Stimulated activated CD8-positive, alpha-beta memory T cell treated with anti-CD3 and anti-CD28 coated beads, Interleukin-7, amount 100 ng/mL, for 24 hours (primary cell): ENCODE results near the gene FBXO31.
"Not testable (repeated sequence)": the region's sequence is repeated elsewhere in the genome, so short reads cannot be mapped to it uniquely, and the experiment has no call there.

Experiments
- DNase-seq: peaks from one replicate; pipeline ENCODE4 v3.0.0-alpha.2; 2020; ENCODE audit warnings: low read depth

The FBXO31 gene

DNA sequence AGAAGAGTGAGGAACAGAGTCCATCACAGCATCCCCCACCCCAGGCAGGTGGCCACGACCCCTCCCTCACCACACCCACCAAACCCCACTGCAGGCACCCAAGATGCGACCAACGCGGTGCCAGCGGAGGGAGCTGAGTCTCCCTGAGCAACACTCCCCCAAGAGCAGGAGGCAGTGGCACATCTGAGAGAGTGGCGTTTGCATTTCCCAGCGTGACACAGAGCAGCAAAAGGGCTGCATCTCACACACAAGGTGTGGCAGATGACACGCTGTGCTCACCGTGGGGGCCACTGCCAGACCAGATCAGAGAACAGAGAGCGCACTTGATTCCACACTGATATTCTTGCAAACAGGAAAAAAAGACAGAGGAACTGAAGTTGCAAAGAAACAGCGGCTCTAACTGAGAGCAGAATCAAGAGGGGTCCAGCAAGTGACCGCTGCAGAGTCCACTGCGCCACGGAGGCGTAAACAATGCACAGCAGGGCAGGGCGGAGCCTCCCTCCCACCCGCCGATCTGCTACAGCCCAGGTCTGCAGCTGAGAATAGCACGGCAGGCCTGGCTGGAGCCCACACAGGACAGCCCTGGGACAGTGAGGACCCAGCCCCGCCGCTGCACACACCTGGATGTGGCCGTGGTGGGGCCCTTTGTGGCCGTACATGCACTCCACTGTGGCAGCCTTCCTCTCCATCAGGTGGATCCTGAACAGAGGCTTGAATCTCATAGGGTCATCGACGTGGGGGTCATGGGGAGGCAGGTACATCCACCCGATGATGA is 40.4 kb downstream of the FBXO31 start:
- no peak for DNase-seq

DNA sequence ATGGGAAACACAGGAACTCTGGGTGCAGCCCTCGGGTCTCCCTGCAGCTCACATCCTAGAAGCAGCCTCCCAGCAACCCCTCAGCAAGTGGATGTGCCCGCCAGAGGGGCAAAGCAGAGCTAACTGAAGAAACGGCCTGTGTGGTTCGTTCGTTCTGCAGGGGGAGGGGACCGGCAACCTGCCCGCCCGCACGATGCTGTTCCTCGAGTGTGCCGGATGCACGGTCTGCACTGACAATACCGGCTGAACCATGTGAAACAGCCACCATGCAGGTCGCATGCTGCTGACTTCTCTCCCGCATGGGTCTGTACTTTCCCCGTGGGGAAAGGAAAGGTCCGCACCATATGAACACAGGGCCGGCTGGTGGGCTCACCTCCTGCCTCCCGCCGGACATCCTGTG is 41.1 kb downstream of the FBXO31 start:
- DNase-seq: no peak

DNA sequence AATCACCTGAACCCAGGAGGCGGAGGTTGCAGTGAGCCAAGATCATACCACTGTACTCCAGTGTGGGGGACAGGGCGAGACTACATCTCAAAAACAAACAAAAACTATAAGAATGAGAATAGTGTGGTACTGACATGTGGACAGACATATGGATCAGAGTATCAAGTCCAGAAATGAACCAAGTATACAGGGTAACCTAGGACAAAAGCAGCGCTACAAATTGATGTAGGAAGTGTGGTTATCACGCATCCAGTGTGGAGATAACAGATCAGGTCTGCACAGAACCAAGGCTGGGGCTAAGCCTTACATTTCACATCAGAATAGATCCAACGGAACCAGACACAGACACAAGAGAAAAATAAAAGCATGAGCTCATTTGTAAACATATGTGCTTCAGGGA is 43.4 kb downstream of the FBXO31 start:
- no peak for DNase-seq

DNA sequence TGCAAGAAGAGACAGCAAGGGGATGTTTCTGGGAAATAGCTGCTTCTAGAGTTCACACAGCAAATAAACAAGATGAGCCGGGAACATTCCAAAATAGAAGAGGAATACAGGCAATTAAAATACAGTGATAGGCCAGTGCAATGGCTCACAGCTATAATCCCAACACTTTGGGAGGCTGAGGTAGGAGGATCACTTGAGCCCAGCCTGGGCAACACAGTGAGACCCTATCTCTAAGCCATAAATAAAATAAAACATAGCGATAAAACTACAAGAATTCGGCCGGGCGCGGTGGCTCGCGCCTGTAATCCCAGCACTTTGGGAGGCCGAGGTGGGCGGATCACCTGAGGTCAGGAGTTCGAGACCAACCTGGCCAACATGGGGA is 43.9 kb downstream of the FBXO31 start:
- DNase-seq: not testable (repeated sequence)

DNA sequence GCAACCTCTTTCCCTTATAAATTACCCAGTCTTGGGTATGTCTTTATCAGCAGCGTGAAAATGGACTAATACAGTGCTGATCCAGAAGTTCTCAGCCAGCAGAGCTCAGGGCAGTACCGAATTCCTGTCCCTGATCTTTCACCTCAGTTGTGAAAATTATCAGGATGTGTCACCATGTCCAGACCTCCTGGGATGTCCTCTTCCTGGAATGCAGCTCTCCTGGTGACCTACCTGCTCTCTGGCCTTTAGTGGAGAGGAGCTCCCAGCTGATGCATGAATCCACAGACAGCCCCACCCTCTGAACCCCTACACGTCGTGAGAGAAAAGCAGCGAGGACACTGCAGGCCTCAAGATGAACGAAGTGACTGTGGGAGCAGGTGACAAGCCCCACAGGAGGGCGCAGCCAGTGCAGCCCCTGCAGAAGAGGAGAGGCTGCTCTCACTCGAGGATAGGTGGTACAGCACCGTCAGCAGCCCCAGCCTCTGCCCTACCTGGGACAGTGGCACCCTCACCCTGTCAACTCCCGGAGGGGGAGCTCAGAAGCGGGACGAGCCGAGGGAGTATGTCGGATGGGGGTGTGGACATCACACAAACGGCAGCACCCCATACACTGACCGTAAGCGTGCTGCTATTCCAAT is 44.4 kb downstream of the FBXO31 start:
- DNase-seq: no peak

DNA sequence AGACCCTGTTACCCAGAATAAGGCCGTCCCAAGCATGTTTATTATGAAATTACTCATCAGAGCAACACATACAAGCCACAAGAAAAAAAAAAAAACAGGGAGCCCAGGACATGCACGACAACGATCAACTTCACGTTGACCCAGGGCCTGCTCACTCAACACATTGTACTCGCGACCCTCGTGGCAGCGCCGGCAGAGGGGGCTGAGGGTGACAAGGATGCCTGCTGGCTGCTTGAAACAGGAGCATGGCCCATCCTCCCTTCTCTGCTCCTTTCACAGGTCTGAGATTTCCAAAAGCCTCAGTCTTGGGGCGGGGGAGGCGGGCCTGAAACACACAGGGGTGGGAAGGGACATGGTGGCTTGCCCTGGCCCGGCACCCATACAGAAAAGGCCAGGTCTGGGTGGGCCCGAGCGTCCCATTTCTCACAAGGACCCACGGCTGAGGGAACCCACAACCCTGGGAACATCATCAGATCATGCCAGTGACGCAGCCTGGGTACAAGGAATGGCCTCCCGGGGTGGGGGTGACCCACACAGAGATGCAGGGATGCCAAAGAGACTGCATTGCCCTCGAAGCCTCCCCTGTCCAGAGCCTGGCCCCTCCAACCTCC is 45.3 kb downstream of the FBXO31 start:
- no peak for DNase-seq

DNA sequence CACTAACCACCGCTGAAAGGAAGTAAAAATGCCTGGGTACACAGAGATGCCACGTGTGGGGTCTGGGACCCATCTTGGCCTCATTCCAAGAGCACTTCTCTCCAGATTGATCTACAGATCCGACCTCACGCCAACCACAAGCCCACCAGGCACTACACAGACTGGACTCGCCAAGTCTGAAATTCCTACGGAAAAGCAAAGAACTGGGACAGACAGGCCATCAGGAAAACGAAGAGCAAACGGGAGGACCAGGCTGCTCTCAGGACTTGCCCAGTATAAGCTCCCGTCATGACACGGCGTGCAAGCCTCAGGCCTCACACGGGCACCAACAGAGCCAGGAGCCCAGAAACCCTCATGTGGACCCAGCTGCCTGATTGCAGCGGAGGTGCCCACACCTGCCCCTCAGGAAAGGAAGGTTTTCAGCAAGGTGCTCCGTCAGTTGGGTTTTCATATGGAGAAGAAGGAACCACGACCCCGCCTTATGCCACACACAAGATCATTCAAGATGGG is 46.3 kb downstream of the FBXO31 start:
- DNase-seq: no peak

DNA sequence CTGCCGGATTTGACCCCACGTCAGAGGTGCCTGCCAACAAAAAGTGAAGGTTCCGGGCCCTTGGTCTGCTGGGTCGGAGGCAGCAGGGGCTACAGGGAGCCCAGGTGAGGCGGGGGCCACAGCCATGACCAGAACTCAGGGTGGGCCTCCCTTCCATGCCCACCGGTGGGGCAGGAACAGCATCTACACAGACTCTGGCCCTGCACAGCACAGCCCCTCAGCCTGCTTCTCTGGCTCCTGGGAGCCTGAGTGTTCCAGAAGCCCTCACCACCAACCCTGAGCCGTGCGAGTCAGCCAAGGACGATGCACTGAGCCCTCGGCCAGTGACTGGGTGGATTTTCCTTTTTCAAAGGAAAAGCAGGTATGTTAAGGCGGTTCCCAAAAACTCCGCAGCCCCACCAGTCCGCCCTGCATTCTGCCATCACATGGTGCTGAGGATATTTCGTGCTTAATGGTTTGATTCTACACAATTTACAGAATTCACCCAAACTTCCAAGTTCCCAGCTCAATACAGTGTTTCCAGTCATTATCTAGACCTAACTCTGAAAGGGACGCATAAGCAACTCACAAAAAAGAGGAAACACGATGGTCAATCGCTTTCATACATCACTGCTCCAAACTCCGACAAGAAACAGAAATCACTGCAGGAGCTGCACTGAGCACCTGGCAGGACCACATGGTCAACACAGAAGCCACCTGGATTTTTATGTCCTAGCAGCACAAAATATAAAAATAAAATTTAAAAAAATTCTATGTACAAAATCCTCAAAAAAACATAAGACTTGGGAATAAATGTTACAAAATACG is 46.9 kb downstream of the FBXO31 start:
- DNase-seq: no peak

DNA sequence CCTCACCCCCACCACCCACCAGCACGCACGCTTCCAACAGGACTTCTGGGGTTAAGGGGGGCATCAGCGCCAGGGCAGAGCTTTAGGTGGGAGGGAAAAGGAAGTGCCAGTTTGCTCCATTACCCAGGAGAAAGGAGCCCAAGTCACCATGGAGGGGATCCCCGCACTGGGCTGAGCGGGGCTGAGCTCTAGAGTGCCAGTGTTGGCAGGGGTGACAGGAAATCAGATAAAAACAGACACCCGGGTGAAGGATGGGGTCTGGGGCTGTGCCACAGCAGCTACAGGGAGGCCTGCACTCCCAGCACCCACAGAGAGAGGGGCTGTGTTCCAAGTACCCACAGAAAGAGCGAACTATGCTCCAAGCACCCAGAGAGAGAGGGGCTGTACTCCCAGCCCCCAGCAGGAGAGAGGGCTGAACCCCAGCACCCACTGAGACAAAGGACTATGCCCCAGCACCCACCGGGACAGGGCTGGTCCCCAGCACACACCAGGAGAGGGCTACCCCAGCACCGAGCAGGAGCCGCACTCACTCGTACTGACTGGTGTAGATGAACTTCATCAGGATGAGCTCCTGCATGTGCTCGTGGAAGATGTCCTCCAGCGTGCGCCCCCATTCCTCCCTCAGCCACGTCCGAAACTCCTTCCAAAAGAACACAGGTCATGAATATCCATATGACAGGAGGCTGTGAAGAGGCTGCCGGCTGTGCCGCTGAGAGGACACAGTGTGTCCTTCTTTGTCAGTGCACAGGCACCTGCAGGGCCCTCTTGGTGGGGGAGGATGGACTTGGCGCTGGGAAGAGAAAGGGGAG is 47.7 kb downstream of the FBXO31 start:
- no peak for DNase-seq

DNA sequence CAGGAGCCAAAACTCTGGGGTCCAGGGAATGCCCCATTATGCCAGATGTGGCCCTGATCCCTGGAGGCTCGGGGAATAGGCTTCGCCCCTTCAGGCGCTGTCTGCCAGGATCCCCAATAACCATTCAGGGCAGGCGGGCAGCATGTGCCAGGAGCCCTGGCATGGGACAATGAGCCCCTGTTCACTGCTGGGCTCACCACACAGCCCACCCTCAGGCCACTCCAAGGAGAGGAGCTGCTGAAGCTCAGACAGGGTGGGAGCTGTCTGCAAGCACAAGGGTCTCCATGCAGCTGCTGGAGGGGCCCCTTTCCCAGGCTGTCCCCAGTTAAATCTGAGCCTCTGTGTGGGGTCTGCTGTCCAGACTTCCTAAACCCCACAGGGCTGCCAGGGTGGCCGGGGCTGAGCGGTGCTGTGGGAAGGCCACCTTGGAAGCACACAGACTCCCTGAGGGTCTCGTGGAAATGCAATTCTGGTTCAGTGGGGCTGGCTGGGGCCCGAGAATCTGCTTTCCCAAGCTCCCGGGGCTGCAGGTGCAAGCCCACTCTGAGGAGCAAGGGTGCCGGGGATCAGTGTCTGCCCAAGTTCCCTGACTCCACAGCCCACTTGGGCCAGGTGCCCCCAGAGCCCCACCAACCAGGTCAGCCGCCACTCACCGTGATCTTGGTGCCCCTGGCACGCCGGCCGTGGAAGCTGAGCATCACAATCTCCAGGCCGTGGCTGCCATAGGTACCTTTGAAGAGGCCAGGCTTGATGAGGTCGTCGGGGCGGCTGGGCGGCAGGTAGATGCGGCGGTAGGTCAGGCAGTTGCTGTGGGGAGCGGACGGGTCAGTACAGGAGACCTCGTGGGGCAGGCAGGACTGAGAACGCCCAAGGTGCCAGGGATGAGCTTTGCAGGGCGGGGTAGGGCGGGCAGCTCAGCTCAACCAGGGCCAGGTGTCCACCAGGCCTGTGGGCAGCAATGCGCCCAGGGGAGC is 48.6 kb downstream of the FBXO31 start:
- no peak for DNase-seq

DNA sequence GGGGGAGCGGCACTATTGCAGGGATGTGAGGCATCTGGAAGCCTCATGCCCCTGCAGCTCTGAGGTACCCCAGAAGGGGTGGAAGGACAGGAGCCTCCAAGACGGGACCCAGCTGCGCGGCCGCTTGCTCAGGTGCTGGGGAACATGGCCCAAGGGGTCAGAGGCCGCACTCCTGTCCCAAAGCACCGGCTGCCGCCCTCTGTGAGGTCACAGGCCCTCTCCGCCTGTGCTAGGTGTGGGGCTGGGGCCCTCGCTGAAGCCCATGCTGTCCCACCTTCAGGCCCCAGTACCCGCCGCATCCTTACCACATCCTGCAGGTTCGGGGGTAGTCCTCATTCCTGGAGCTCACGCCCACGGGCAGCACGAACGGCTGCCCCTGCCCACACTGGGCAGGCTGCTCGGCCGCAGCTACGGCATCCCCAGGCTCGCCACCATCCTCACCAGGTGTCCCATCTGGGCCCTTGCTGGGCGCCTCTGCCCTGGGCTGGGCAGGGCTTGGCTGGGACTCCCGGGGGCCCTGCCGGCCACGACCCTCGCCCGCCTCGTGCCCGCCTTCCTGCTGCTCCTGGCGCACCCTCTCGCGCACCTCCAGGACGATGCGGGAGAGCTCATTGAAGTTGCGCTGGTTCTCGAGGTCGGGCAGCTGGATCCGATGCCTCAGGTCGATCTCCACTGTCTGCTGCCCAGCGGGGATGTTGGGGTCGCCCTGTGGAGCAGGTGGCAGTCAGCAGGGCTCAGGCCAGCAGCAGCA is 49.8 kb downstream of the FBXO31 start:
- no peak for DNase-seq

DNA sequence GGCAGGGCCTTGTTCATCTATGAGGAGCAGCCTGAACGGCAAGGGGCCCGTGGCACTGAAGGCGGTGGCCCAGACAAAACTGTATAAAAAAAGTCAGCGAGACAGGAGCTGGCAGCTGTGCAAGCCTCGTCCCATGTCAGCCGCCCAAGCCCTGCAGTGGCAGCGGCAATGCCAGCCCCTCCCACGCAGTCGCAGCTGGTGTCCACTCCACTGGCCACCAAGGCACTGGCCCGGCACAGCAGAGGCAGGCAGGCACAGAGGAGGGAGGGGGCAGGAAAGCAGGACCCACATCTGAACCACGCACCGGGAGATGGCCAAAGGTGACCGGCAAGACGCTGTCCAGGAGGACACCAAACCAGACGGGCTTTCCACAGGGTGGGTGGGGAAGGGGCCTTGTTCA is 50.5 kb downstream of the FBXO31 start:
- no peak for DNase-seq

DNA sequence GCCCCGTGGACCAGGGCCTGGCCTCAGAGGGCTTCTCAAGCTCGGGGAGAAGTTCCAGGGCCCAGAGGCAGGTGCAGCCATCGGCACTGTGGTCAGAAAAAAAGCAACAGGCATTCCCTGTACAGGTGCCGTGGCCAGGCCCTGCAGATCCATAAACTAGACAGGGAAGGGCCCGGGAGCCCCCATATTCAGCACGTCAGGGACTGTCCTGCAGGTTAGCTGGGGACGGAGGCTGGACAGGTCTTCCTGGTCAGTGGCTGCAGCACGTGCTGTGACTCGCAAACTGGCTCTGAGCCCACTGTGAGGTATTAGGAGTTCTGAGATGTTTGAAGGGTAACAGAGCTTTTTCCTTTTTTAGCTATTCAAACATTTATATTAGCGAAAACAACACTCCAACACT is 51.4 kb downstream of the FBXO31 start:
- DNase-seq: no peak

DNA sequence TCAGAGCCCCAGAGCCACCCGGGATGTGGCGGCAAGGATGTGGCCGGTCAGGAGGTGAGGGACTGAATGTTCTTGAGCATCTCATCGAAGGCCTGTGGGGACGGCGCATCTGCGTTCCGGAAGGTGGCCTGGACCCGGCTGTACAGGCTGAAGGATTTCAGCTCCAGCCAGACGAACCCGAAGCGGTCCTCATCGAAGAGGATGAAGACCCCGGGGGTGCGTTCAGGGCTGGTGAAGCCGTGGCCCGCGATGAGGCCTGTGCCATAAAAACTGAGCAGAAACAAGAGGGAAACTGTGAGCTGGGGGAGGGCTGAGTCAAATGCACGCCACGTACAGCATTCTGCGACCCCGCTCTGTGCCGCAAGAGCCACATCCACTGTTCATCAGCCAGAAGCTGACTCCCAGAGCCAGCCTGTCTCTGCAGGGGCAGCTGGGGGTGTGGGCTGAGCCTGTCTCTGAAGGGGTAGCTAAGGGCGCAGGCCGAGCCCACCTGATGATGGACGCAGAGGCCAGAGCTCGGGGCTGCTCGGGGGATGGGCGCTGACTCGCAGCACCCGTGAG is 52.3 kb downstream of the FBXO31 start:
- DNase-seq: no peak

DNA sequence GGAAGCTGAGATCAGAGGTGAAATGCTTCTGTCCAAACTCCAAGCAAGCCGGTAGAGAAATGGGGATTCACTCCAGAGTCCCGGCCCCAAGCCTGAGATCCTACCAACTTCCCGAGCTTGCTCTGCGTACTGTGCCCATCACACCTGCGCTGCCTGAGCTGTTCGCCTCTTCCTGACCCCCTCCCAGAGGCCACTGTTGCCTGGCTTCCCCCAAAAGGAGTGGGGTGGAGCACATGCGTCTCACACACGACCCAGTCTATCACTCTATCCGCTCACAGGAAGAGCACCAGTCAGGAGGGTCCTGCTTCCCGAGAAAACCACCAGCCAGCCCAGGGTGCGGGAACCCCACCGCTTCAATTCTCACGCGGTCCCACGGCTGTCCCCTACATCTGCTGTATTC is 52.9 kb downstream of the FBXO31 start:
- DNase-seq: no peak

DNA sequence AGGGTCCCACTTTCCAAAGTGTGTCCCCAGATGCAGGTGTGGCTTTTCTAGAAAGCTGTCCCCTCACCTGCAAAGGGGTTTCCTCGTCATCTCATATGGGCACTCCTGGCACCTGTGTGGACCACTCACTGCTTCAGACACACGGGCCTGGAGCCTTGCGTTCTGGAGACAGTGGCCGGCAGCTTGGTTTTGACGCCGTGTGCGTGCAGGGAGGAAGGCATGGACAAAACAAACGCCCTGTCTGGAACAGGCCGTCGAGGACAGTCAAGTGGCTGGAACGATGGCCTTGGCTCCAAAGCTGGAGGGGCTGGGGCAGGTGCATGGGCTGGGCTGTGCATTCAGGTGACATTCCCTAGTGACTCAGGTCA is 53.3 kb downstream of the FBXO31 start:
- no peak for DNase-seq

DNA sequence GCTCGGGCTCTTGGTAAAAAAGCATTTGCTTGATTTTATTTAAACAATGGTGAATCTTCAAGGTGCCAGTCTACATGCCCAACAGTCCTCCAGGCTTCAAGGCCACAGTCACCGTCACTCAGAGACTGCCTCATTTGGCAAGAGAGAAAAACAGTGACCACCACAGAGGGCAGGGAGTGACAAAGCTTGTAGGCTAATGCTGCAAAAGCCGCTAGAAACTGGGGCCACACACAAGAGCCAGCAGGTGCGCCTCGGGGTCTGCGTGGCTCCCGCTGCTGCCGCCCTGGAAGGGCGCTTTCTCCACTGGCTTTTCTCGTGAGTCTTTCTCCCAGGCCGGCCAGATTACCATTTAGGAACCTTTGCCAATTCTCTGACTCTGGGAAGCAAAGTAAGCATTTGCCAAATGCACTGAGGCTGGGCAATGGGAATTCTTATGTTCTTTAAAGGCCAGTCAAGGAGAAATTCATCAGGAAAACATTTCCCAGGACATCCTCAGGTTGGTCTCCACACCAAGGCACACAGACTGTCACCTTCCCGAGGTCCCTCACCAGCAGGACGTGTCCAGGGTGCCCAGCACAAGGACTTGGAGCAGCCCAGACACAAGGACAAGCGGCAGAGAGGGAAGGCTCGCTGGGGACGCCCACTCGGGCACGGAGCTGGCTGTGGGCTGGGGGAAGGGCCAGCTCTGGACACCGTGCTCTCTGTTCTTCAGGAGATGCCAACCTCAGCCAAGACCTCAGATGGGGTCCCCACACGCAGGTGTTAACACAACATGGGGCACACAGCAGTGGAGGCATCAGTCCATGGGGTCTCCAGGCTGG is 53.9 kb downstream of the FBXO31 start:
- DNase-seq: no peak

DNA sequence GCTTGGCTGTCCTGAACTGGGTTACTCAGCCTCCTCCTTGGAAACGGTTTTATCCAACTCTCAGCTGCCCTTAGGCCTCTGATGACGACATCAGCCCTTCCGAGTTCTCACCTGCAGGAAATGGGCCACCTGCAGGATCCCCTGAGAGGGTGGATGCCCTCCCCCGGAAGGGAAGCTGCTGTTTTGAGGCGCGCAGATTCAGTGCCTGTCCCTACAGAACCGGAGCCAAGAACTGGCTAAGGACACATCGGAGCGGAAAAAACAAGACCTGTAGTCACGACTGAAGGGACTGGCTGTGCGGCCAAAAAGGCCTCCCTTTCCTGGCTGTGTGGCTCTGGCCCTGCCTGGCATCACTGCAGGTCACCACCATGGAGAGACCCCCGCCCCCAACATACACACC is 54.7 kb downstream of the FBXO31 start:
- DNase-seq: no peak
